Central memory CD4-positive, alpha-beta T cell (primary cell): ENCODE data around the gene ARL3.
A peak's percentile ranks its signal among the peaks of the same experiment; 100 is the strongest.
"Not testable (repeated sequence)": the region's sequence is repeated elsewhere in the genome, so short reads cannot be mapped to it uniquely, and the experiment has no call there.

Experiments used
- DNase-seq: peaks from one replicate; pipeline ENCODE4 v3.0.0; 2022

The ARL3 gene

DNA sequence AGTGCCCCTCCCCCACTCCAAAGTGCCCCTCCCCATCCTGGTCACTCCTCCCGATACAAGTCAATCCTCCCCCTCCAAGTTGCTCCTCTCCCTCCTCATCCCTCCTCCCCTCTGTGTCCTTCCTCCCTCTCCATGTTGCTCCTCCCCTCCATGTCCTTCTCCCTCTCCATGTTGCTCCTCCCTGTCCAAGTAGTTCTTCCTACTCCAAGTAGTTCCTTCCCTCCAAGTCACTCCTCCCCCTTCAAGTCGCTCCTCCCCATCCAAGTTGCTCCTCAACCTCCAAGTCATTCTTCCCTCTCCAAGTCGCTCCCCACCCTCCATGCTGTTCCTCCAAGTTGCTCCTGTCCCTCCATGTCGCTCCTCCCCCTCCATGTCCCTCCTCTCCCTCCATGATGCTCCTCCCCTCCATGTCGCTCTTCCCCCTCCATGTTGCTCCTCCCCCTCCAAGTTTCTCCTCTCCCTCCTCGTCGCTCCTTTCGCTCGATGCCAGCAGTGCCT lies 20.9 kb upstream of the ARL3 start:
- DNase-seq: no peak

GRCh38 chr10:102732661-102733060 lies 18.5 kb upstream of the ARL3 start:
- no peak for DNase-seq

DNA sequence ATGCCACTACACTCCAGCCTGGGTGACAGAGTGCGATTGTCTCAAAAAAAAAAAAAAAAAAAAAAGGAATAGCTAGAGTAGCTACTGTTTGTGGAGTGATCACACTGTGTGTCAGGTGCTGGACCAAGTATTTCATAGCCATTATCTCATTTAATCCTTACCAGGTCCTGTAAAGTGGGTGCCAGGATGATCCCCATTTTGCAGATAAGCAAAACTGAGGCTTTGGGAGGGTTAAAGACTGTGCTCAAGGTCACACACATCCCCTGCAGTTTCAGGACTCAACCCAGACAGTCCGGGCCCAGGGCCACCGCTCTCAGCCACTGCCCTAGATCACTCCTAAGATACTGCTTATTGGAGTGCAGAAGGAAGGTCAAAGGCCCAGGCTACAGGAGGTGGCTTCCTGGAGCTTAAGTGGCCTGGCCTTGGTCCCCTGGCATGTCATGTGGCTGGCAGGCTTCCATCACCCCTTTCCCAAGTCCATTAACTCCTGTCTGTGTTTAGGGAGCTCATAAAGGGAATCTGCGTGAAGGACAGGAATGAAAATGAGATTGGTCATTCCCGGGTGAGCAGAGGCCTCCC lies 17.1 kb upstream of the ARL3 start:
- DNase-seq: no peak

GRCh38 chr10:102729029-102730026 lies 15.1 kb upstream of the ARL3 start:
- no peak for DNase-seq

GRCh38 chr10:102727037-102727818 lies 13.0 kb upstream of the ARL3 start:
- DNase-seq: no peak

GRCh38 chr10:102726274-102726673 lies 12.1 kb upstream of the ARL3 start:
- no peak for DNase-seq

DNA sequence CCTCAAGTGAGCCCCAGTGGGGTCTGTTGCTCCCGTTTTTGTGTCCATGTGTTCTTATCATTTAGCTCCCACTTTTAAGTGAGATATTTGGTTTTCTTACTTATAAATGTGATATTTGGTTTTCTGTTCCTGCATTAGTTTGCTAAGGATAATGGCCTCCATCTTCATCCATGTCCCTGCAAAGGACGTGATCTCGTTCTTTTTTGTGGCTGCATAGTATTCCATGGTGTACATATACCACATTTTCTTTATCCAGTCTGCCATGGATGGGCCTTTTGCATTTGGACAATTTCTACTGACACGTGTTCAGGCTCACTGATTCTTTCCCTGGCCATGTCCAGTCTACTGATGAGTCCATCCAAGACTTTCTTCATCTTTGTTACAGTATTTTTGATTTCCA lies 9.8 kb upstream of the ARL3 start:
- no peak for DNase-seq

- DNase-seq: no peak
Measured at GRCh38 chr10:102721954-102722353, 7.8 kb upstream of the ARL3 start.

- no peak for DNase-seq
Measured at GRCh38 chr10:102720775-102721301, 6.6 kb upstream of the ARL3 start.

GRCh38 chr10:102720337-102720736 lies 6.1 kb upstream of the ARL3 start:
- no peak for DNase-seq

- no peak for DNase-seq
Measured at GRCh38 chr10:102718220-102718619, 4.0 kb upstream of the ARL3 start.

GRCh38 chr10:102716900-102717565 lies 2.8 kb upstream of the ARL3 start:
- DNase-seq: not testable (repeated sequence)

- DNase-seq: no peak
Measured at GRCh38 chr10:102715880-102716279, 1.7 kb upstream of the ARL3 start.

DNA sequence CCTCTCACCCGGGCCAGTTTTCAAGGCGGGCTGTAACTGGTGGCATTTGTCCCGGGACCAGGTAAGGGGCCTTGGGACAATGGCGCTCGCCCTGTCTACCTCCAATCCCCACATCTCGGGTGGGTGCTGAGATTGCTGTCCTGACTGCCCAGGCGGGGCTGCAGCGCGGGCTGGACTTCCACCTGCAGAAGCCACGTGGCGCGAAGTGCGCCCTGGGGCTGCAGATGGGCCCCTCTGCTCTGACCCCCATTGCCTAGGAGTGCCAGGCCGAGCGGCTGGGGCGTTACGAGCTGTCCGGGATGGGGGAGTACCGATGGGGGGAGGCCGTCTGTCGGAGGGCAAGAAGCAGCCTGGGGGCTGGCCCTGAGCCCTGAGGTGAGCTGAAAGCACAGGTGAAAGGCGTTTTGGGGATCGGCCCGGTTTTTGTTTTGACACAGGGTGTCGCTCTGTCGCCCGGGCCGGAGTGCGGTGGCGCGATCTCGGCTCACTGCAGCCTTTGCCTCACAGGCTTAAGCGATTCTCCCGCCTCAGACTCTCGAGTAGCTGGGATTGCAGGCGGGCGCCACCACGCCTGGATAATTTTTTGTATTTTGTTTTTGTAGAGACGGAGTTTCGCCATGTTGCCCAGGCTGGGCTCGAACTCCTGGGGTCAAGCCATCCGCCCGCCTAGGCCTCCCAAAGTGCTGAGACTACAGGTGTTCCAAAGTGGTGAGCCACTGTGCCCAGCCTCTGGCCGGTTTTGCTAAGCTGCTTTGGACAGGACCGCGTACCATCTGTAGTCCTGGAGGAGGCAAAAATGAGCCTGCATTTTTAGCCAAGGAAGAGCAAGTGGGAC lies 641 bp upstream of the ARL3 start, which contains the start of gene SFXN2:
TSS of gene SFXN2 (plus strand) at position 16 of the 835 bp plus-strand sequence. CDS start 12,001 bp downstream, outside the sequence.
- peak; percentile 50 for DNase-seq

GRCh38 chr10:102713539-102713813 lies 721 bp downstream of the ARL3 start:
- no peak for DNase-seq

DNA sequence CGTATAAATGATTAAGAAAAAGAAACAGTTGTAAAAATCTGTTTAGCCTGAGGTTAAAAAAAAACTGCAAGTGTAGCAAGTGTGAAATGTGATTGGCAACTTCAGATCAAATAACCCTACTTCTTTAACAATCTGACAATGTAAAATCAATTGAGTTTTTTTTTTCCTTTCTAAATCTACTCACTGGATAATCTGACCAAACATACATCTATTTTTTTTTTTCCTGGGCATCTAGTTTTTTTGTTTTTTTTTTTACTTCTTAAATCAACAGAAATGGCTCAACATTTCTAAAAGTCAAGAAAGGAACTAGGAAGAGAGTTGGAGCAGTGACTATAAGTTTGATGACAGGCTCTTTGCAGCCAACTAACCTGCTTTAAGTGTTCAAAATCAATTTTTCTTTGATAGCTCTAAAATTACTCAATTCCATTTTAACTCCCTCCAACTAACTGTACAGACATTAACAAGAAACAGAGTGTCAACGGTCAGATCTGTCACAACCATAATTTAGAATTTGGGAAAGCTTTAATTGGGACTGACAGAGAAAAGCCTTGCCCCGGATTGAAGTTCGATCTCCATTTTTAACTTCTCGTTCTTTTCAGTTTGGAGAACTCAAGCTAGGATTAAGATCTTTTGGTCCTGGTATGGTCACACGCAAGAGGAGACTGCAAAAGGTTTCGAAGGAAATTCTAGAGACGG lies 1.2 kb downstream of the ARL3 start:
- no peak for DNase-seq

DNA sequence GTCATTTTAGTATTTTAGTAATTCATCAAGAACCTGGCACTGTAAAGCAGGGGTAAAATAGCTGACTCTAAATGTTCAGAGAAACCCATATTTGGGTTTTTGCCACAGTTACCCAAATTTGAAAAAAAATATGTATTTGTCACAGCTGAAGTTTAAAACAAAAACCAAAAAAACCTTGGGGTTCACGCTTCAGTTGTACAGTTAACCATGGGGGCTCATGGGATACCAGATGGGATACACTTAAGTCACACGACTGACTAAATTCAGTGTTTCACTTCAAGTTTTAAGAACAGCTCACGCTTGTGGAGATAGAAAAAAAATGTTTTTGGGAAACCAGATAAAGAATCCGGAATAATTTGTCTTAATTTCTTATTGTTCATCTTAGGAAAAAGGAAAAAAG lies 2.1 kb downstream of the ARL3 start:
- DNase-seq: no peak

DNA sequence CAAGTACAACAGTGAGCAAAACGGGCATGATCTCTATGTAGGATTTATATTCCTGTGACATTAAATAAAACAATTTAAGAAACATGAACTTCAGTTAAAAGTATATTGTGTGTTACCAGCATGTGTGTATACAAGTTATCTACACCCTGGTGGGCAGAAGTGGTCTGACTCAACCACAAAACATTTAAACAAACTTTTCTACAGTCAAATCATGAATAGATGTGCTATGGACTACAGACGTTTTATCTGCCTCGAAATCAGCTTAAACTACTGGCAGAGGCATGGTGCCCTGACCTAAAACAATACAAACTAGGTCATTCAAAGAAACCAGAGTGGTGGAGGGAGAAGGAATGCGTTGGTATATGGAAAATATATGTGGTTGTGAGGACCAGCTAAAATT lies 3.6 kb downstream of the ARL3 start:
- no peak for DNase-seq

- DNase-seq: no peak
Measured at GRCh38 chr10:102705531-102705930, 8.7 kb downstream of the ARL3 start.

DNA sequence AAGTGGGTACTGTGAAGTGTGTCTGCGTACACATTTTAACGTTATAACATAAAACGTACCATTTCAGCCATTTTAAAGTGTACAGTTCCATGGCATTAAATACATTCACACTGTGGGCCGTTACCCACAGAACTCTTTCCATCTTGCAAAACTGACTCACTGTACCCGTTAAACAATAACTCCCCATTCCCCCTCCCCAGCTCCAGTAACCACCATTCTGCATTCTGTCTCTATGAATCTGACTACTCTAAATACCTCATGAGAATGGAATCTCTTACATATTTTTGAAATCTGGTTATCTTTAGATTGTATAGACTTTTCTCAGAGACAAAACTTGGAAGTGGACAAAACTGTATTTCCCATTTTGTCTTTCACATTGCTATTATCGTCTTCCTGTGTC lies 9.3 kb downstream of the ARL3 start:
- DNase-seq: no peak

GRCh38 chr10:102702742-102703141 lies 11.5 kb downstream of the ARL3 start:
- no peak for DNase-seq
